Uterus (tissue), 4 donors: ENCODE measurements around the gene AKT1. TPM values are rescaled to one million over a fixed set of nuclear protein-coding genes. Genes with fewer than 3 reads are reported as not detected.

Experiments
- DNase-seq, 2 donors: peaks; one replicate each; pipeline ENCODE4 v3.0.0-alpha.2; 2019 to 2020
- H3K27ac ChIP-seq, 2 donors: fragments of 200-600 bp; sonication (generic); 1 replicate in 1 of 2; 2 replicates in 1 of 2; pipeline ENCODE4 v1.5.1; 2016 to 2018
- H3K27me3 ChIP-seq, 2 donors: fragments of 200-600 bp; sonication (generic); one replicate each; pipeline ENCODE4 v1.5.1; 2018 to 2019; ENCODE audit warnings: control low read depth in 1 of 2
- H3K36me3 ChIP-seq, 2 donors: fragments of 200-600 bp; sonication (generic); one replicate each; pipeline ENCODE4 v1.5.1; 2019; ENCODE audit warnings: control low read depth in 1 of 2
- H3K4me1 ChIP-seq, 2 donors: fragments of 200-600 bp; sonication (generic); one replicate each; pipeline ENCODE4 v1.5.1; 2018 to 2019; ENCODE audit warnings: control low read depth in 1 of 2
- H3K4me3 ChIP-seq, 2 donors: fragments of 200-600 bp; sonication (generic); 1 replicate in 1 of 2; 2 replicates in 1 of 2; pipeline ENCODE4 v1.5.1; 2018 to 2019; ENCODE audit warnings: mild to moderate bottlenecking in 1 of 2
- H3K9me3 ChIP-seq, 2 donors: fragments of 200-600 bp; sonication (generic); one replicate each; pipeline ENCODE4 v1.5.1; 2019; ENCODE audit warnings: control low read depth in 1 of 2
- CTCF ChIP-seq, 4 experiments: fragments of 200-600 bp in 2 of 4; fragments of 450-650 bp in 2 of 4; sonication (generic) in 2 of 4; IDR thresholded peaks; one replicate each; pipeline ENCODE4 v1.5.1; 2016 to 2019; ENCODE audit warnings: antibody characterized with exemption in 4 of 4, mild to moderate bottlenecking in 2 of 4, moderate library complexity in 1 of 4
- POLR2A ChIP-seq, 2 donors: fragments of 450-650 bp; IDR thresholded peaks; one replicate each; pipeline ENCODE4 v1.6.1; 2016; ENCODE audit warnings: antibody characterized with exemption in 2 of 2, mild to moderate bottlenecking in 1 of 2, moderate library complexity in 1 of 2
- intact Hi-C: fragments of 100-400 bp; cut with DNase I; formaldehyde crosslinking; loops from one replicate; pipeline ENCODE4 v1.15.1; 2023; ENCODE audit warnings: low total_unique reads
- total RNA-seq, 4 donors: library from RNA; depleted of rRNA in 3 of 4; stranded (reverse); fragments of >200 nt in 3 of 4; gene quantifications; one replicate each; pipeline versions ENCODE4 v1.1.0 to v1.2.4, GENCODE V29; 2014 to 2023
- donor health status: DM: yes; HTN: yes; CAD: no.

AKT1 gene
- total RNA-seq, 4 donors from 2014 or later: 42.9 to 121 (median 101) TPM

GRCh38 chr14:104826861-104827176 lies 31.3 kb upstream of the AKT1 start:
- Histone ChIP-seq H3K27me3 (no peaks in the 10 kb centered on the region), H3K4me1 (peaks cover 0 to 5% of the 10 kb centered on the region in 2 donors), H3K36me3 (no peaks in the 10 kb centered on the region), H3K9me3 (no peaks in the 10 kb centered on the region), H3K27ac (peak overlapping the region in 1 of 2 donors; percentile 36), H3K4me3 (peak overlapping the region; percentile 10 to 58)
- DNase-seq: no peak
- TF ChIP-seq CTCF (IDR thresholded peaks at IDR 0.05) (no peak), POLR2A (IDR thresholded peaks at IDR 0.05) (no peak)
- intact Hi-C loops: loop anchor here (5.0 kb wide), 1 partner anchor 55 kb away; no protein-coding TSS in a partner anchor

GRCh38 chr14:104826189-104826860 lies 30.8 kb upstream of the AKT1 start:
- TF ChIP-seq CTCF (IDR thresholded peaks at IDR 0.05): peak; percentile 57 to 95 (median 88)
- no peak for TF ChIP-seq POLR2A (IDR thresholded peaks at IDR 0.05)
- H3K9me3 ChIP-seq: no peaks in the 10 kb centered on the region
- no peaks in the 10 kb centered on the region for H3K27me3 ChIP-seq
- peak overlapping the region; percentile 42 to 58 for H3K4me3 ChIP-seq
- peaks cover 0 to 5% of the 10 kb centered on the region in 2 donors for H3K4me1 ChIP-seq
- intact Hi-C loops: loop anchor here (5.0 kb wide), 1 partner anchor 54 kb away; no protein-coding TSS in a partner anchor
- DNase-seq: peak; percentile 87 to 93
- H3K36me3 ChIP-seq: no peaks in the 10 kb centered on the region
- peak overlapping the region; percentile 28 to 52 for H3K27ac ChIP-seq

GRCh38 chr14:104824353-104824997 lies 28.9 kb upstream of the AKT1 start:
- Histone ChIP-seq H3K27me3 (no peaks in the 10 kb centered on the region), H3K36me3 (no peaks in the 10 kb centered on the region), H3K4me1 (peaks cover 0 to 5% of the 10 kb centered on the region in 2 donors), H3K9me3 (no peaks in the 10 kb centered on the region), H3K27ac (no peak overlapping the region), H3K4me3 (no peak overlapping the region)
- intact Hi-C loops: loop anchor here (5.0 kb wide), 1 partner anchor 37 kb away; no protein-coding TSS in a partner anchor
- DNase-seq: no peak
- TF ChIP-seq CTCF (IDR thresholded peaks at IDR 0.05) (no peak), POLR2A (IDR thresholded peaks at IDR 0.05) (no peak)

GRCh38 chr14:104822821-104823615 lies 27.5 kb upstream of the AKT1 start:
- Histone ChIP-seq H3K36me3 (no peaks in the 10 kb centered on the region), H3K4me3 (no peak overlapping the region), H3K4me1 (peaks cover 0 to 5% of the 10 kb centered on the region in 2 donors), H3K9me3 (no peaks in the 10 kb centered on the region), H3K27me3 (no peaks in the 10 kb centered on the region), H3K27ac (no peak overlapping the region)
- intact Hi-C loops: loop anchor here (5.0 kb wide), 1 partner anchor 36 kb away; no protein-coding TSS in a partner anchor
- no peak for TF ChIP-seq CTCF (IDR thresholded peaks at IDR 0.05)
- no peak for TF ChIP-seq POLR2A (IDR thresholded peaks at IDR 0.05)
- DNase-seq: peak in 1 of 2 donors; percentile 9
